ENCODE data around the gene ADRA2A.

The ADRA2A gene

GRCh38 chr10:111126077-111126476 lies 49.2 kb downstream of the ADRA2A start:
- TF ChIP-seq GATA3 (IDR thresholded peaks at IDR 0.05; ENCODE audit: low read depth, low read length) (no peak), GATA2 (IDR thresholded peaks at IDR 0.05; ENCODE audit: low read depth, low read length) (no peak)

DNA sequence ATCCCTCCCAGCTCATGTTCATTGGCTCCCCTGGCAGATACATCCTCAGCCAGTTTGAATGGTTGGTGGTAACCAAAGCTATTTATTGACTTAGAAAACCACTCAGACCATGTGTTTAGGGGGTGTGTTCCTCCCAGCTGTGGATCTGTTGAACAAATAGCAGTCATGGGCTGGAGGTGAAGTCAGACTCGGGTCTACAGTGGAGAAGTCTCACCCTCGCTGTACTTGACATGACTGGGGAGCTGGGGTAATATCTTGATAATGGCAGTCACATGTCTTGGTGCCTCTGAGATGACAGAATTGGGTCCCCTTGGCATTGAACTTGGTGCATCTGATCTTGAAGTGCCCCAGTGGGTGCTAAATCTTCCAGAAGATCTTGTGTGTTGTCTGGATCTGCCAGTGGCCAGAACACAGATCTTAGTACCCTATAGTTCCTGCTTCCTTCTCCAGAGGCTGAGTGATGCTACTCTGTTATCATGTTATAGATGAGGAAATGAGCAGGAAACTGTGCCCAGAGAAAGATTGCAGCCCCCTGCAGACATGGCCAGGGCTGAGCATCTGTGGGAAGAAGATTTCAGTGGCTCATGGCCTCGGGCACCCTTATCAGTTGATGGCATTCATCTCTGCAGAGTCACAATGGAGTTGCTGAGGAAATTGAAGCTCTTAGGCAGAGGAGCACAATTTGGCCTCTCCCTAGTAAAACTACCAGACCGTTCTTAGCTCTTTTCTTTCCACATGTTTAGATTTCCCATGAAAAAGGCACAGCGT lies 50.4 kb downstream of the ADRA2A start:
- TF ChIP-seq GATA2 (IDR thresholded peaks at IDR 0.05; ENCODE audit: low read depth, low read length) (peak; percentile 55; the same call in 1 of the 2 replicates), GATA3 (IDR thresholded peaks at IDR 0.05; ENCODE audit: low read depth, low read length) (no peak)

- no peak for TF ChIP-seq GATA3 (IDR thresholded peaks at IDR 0.05; ENCODE audit: low read depth, low read length)
- no peak for TF ChIP-seq GATA2 (IDR thresholded peaks at IDR 0.05; ENCODE audit: low read depth, low read length)
Observed at GRCh38 chr10:111128331-111129180, 51.7 kb downstream of the ADRA2A start.

GRCh38 chr10:111129363-111129762 lies 52.5 kb downstream of the ADRA2A start:
- TF ChIP-seq GATA3 (IDR thresholded peaks at IDR 0.05; ENCODE audit: low read depth, low read length): no peak
- no peak for TF ChIP-seq GATA2 (IDR thresholded peaks at IDR 0.05; ENCODE audit: low read depth, low read length)

DNA sequence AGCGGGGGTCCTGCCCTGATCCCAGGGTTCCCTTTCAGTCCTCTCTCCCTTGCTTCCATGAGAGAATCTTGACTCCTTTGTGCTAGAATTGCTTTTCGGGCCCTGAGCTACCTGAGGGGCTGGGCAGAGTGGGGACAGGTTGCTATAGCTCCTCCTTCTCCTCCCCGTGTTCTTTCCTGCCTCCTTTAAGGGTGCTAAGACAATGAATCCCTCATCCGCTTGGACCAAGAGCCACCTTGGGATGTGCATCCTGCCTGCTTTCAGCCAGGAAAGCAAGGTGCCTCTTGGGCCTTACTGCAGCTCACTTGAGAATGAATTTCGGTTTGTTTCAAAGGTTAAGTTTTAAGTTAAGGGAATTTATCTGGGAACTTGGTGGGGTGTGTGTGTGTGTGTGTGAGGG lies 53.6 kb downstream of the ADRA2A start:
- no peak for TF ChIP-seq GATA2 (IDR thresholded peaks at IDR 0.05; ENCODE audit: low read depth, low read length)

Measured in SH-SY5Y (cell line).